ENCODE measurements around the gene SLAMF9. TPM values are rescaled to one million over a fixed set of nuclear protein-coding genes. Genes with fewer than 3 reads are reported as not detected.

The SLAMF9 gene
- total and polyA plus RNA-seq, 2 of the 8 experiments (the other 6 are each of a cell fraction or from before 2014, with no cell fraction given) = not detected

GRCh38 chr1:159974350-159974965 lies 20.4 kb upstream of the SLAMF9 start (continued):
- TF ChIP-seq TBP (IDR thresholded peaks at IDR 0.05; ENCODE audit: low read depth, low read length) (no peak), SIRT6 (IDR thresholded peaks at IDR 0.05; ENCODE audit: low read length) (no peak)

Measured in H1 (cell line).